Spleen (tissue), 7 donors: Measurements from ENCODE around the gene MARCHF10.

ENCODE experiments used
- CTCF ChIP-seq, 11 experiments: fragments of 200-600 bp in 7 of 11; fragments of 450-650 bp in 4 of 11; sonication (generic) in 4 of 11; IDR thresholded peaks in 8 of 11; conservative IDR thresholded peaks in 3 of 11; 1 replicate in 7 of 11; 2 replicates in 4 of 11; pipeline versions ENCODE4 v1.4.0 to v1.8.0; 2016 to 2021; ENCODE audit warnings: antibody characterized with exemption in 11 of 11, inconsistent platforms in 4 of 11, mild to moderate bottlenecking in 1 of 11
- POLR2A ChIP-seq, 3 donors: fragments of 450-650 bp; IDR thresholded peaks; one replicate each; pipeline ENCODE4 v1.5.1; 2017; ENCODE audit warnings: antibody characterized with exemption in 3 of 3, mild to moderate bottlenecking in 1 of 3
- POLR2AphosphoS5 ChIP-seq, 3 donors: sonication (generic); formaldehyde crosslinking; IDR thresholded peaks; one replicate each; pipeline ENCODE4 v1.5.1; 2017; ENCODE audit warnings: antibody characterized with exemption in 3 of 3
- donor health status: DM: no; HTN: no; CAD: no; lungs with moderate emphysema.
- donor health status: DM: no; HTN: no; CAD: no.
- donor health status: DM: no; HTN: no; CAD: no.

- TF ChIP-seq CTCF (IDR thresholded peaks at IDR 0.05 in 8 of 11, conservative IDR thresholded peaks at IDR 0.05 in 3 of 11) (no peak), POLR2A (IDR thresholded peaks at IDR 0.05) (no peak), POLR2AphosphoS5 (IDR thresholded peaks at IDR 0.05) (no peak)
Observed at GRCh38 chr17:62660629-62661118, 147.4 kb downstream of the MARCHF10 start.
